ENCODE results near the gene BTBD3.

The BTBD3 gene

GRCh38 chr20:11917663-11918062 lies at the start of gene BTBD3:
Gene BTBD3, plus strand, starts transcription at chr20:11917893. Its CDS starts 383 bp downstream, at chr20:11918276.
- DNase-seq (ENCODE audit: low spot score) = no peak

DNA sequence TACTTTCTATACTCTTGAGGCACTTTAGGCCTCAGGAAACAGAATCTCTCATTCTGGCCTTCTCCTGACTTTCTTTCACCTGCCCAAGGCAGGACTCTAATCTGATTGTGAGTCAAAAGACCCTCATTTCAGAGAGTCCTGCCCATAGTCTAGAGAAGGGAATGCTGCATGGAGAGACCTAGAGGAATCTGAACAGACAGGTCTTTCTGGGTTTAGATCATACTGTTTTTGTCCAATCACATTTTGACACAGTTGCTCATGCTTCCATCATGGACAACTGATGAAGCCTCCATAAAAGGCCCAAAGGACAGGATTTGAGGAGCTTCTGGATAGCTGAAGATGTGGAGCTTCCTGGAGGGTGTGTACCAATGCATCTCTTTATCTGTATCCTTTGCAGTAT lies 48.1 kb upstream of the BTBD3 start:
- DNase-seq (ENCODE audit: low spot score) = no peak

DNA sequence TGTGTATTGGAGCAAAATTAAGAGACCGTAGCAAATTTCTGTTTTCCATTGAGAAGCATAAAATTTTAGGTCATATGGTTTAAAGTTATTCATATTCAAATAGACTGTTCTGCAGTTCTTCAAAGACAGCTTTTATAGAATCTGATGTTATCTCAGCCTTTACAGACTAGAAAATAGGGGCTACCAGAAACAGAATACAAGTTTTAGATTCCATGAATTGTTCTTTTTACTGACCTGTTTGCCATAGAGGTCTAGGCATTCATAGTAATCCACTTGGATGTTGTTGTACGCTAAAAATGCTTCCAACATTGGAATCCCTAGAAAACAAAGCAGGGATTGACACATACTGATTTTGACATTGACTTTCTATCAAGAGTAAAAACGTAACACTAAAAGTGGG lies 47.3 kb upstream of the BTBD3 start:
- DNase-seq (ENCODE audit: low spot score) = no peak

DNA sequence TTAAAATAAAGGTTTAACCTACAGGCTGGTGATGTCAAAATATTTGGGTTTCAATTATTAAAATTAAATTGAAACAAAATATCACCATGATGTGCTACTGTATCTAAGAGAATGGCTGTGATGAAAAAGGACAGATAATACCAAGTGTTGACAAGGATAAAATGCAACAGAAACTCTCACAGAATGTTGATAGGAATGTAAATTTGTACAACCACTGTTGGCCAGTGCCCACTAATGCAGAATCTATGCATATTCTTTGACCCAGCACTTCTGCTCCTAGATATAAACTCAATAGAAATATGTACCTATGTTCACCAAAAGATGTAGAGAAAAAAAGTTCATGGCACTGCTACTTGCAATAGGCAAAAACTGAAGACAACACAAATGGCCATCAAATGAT lies 41.1 kb upstream of the BTBD3 start:
- DNase-seq (ENCODE audit: low spot score) = no peak

GRCh38 chr20:11880680-11881079 lies 37.0 kb upstream of the BTBD3 start:
- no peak for DNase-seq (ENCODE audit: low spot score)

- no peak for DNase-seq (ENCODE audit: low spot score)
Measured at GRCh38 chr20:11881449-11881848, 36.2 kb upstream of the BTBD3 start.

- no peak for DNase-seq (ENCODE audit: low spot score)
Measured at GRCh38 chr20:11882651-11883050, 35.0 kb upstream of the BTBD3 start.

- no peak for DNase-seq (ENCODE audit: low spot score)
Measured at GRCh38 chr20:11888648-11889047, 29.0 kb upstream of the BTBD3 start.

- peak; percentile 41 for DNase-seq (ENCODE audit: low spot score)
Measured at GRCh38 chr20:11890331-11891076, 27.2 kb upstream of the BTBD3 start.

DNA sequence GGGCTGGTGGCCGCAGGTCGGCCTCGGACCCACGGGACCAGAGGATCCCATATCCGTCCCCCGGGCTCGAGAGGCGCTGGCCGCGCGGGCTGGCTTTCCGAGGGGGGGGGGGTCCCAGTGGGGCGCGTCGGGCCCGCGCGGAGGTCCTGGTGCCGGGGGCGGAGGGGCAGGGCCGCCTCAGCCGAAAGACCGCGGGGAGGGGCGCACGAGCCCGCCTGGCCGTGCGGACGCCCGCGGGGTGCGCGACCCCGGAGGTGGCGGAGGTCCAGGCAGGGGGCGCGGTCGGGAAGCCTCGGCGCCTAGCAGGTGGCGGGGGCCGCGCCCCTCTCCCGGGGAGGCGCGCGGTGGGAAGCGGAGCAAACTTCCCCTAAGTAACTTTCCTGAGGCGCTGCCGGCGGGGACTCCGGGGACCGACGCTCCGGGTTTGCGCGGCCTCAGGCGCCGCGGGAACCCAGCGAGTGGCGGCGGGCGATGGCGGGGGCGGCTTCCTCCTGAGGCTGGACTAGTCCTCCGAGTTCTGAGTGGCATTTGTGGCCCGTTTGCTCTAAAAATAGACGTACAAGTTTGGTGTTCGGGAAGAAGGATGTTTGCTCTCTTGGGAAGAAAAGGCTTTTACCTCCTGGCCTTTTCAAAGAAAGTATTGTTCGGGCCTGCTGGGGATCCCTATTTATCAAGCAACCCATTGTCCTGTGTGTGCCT lies 26.5 kb upstream of the BTBD3 start:
- DNase-seq (ENCODE audit: low spot score) = no peak

- DNase-seq (ENCODE audit: low spot score) = peak; percentile 48
Measured at GRCh38 chr20:11891776-11892545, 25.7 kb upstream of the BTBD3 start.

- no peak for DNase-seq (ENCODE audit: low spot score)
Measured at GRCh38 chr20:11894062-11894461, 23.6 kb upstream of the BTBD3 start.

GRCh38 chr20:11895861-11896387 lies 21.8 kb upstream of the BTBD3 start:
- DNase-seq (ENCODE audit: low spot score) = no peak

DNA sequence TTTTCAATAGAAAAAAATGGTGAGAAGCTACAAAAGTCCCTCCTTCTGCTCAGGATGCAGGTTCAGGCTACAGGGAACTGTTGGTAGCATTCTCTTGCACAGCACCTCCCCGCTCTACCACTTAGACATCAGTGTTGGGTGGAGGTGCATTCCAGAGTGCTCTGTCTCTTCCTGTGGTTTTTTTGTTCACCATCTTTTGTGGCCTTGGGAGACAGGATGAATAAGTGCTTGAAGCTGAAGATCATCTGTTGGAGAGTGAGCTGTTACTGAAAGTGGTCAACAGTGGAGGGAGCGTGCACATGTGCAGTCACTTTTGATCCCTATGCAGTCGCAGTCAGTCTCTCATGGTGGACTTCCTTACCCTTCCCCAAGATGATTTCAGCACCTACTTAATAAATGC lies 16.6 kb upstream of the BTBD3 start:
- DNase-seq (ENCODE audit: low spot score) = no peak

DNA sequence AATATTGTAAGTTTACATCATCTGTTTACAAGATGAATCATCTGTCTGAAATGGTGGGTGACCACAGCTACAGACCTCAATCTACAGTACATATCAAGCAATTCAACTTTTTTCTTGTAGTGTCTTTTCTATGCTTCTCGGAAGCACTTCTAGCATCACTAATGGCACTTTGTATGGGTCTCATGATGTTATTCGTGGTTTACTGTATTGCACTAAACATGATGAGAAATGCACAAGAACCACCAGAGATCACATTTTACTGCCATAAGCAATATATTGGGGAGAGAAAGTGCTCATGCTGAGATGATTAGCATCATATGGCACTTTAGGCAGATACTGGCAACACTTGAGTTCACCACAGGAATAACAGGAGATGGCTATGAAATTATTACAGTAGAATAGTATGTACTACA lies 15.4 kb upstream of the BTBD3 start:
- no peak for DNase-seq (ENCODE audit: low spot score)

DNA sequence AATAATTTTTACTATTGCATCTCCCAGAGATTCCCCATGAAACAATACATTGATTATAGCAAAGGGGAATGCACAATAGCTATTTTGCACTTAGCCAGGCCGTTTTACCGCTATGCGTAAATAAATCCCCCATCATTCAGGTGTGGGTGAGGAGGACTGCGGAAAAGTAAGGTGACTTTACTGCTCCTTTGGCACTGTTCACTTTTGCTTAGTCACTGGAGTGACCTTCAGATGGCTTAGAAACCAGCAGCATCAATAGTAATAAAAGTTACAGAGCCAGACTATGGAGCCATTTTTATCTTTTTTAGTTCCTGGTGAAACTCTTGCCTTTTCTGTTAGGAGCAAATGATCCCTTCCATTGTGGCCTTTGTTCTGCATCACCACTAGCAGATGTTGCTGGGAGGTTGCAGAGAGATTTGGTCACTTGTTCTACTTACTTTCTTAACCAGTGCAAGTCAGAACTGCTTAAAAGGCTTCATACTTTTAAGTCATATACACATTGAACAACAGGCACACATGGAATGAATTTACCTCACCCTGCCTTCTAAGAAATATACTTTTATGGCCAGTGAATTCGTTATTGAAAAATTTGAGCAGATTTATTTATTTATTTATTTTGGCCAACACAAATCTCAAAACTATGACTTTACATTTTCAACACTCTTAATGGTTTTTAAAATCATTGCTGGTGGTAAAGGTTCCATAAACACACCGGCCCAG lies 12.1 kb upstream of the BTBD3 start:
- DNase-seq (ENCODE audit: low spot score) = no peak

- DNase-seq (ENCODE audit: low spot score) = no peak
Measured at GRCh38 chr20:11906626-11907480, 10.8 kb upstream of the BTBD3 start.

GRCh38 chr20:11907621-11908020 lies 10.1 kb upstream of the BTBD3 start:
- DNase-seq (ENCODE audit: low spot score) = no peak

DNA sequence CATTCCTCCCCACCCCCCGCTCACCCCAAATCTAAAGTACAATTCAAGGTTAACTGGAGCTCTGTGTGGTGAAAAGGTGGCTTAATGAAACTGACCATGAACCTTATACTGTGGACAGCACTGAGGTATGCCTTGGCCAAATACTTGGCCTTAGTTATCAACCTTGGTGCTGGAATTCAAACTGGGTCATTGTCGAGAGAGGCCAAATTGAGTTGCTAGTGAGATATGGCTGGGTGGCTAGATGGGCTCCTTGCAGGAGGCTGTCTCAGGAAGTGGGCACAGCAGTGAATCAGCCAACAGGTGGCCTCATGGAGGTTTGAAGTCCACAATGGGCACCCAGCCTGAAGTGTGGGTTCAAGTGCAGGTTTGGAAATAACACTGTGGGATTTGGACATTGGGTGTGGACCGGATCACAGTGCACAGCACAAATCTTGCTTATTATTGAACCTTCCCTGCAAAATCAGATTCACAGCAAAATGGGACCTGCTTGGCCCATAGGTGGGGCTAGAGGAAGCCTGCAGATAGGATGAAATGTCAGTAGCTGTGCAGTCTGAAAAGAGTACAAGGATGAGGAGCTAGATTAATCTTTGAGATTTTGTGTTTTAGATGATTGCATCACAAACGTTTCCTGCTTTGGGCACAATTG lies 5.6 kb upstream of the BTBD3 start:
- DNase-seq (ENCODE audit: low spot score) = no peak

DNA sequence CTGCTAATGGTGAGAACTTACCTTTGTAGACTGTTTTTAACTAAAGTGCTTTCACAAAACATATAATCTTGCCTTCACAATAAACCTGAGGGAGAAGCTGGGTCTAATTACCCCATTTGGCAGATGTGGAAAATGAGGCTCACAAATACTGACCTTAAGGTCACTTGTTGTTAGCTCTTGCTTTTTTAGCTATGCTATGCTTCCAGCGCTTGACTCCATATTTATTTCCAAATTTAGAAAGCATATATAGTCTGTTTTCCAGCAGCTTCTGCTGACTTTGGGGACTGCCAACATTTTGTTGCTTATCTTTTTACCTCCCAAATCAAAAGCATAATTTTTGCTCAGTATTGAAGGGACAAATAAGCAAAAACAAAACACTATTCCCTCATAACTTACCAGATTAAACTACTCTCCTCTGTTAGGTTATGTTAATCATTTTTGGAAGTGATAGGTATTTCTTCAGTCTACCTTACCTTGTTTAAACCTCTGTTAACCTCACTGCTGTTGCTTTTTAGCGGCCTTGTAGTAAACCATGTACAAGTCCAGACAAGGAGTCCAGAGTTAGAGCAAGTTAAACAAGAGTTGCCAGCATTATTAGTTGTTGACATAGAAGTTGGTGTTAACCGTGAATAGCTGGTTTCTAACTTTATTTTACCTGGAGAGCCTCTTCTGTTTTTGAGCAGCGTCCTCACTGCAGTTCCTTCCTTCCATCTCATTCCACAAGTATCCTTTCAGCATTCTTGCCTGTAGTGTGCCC lies 4.9 kb upstream of the BTBD3 start:
- DNase-seq (ENCODE audit: low spot score) = no peak

All from CD4-positive, alpha-beta T cell treated with Interleukin-6 at 100 ng/mL for 8 hours (primary cell).